Measurements from ENCODE around the gene SH3RF3.

DNA sequence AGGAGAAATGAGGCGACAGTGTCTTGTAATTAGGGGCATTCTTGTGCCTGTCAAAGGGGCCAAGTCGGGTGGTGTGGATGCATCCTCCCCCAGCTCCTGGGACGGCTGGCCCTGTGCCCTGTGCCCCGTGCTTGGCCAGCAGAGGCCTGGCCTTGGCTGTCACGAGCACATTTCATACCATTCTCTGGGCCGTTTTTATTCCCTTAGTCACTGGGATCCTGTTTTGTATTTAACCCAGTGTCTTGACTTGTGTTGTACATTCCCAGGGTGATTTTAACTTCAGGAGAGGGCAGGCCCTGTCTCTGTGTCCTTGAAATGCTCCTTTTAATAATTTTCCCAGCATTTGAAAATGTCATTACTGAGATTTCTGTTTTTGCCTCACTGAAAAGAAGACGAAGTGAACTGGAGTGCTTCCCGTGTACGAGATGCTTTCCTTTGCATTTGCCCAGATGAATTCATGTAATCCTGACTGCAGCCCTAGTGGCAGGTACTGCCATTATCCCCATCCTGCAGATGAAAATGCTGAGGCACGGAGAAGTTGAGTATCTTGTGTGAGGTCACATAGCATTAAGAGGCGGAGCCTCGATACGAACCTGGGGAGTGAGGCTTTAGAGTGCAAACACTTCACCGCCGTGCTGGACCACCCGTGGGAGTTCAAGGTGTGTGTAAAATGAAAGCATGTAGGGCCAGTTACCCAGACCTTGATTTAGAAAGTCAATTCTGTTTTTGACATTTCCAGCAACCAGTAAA, 57.0 kb downstream of the SH3RF3 start:
- peak in 1 of 2 donors; percentile 45 for TF ChIP-seq POLR2A (IDR thresholded peaks at IDR 0.05)
- TF ChIP-seq, protein P1, sequence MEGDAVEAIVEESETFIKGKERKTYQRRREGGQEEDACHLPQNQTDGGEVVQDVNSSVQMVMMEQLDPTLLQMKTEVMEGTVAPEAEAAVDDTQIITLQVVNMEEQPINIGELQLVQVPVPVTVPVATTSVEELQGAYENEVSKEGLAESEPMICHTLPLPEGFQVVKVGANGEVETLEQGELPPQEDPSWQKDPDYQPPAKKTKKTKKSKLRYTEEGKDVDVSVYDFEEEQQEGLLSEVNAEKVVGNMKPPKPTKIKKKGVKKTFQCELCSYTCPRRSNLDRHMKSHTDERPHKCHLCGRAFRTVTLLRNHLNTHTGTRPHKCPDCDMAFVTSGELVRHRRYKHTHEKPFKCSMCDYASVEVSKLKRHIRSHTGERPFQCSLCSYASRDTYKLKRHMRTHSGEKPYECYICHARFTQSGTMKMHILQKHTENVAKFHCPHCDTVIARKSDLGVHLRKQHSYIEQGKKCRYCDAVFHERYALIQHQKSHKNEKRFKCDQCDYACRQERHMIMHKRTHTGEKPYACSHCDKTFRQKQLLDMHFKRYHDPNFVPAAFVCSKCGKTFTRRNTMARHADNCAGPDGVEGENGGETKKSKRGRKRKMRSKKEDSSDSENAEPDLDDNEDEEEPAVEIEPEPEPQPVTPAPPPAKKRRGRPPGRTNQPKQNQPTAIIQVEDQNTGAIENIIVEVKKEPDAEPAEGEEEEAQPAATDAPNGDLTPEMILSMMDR (IDR thresholded peaks at IDR 0.05 in 4 of 5, conservative IDR thresholded peaks at IDR 0.05 in 1 of 5), result peak in 2 of 5 experiments; percentile 6 to 27
